ENCODE data around the gene METTL17.
A peak's percentile ranks its signal among the peaks of the same experiment; 100 is the strongest.
"Not testable (repeated sequence)": the region's sequence is repeated elsewhere in the genome, so short reads cannot be mapped to it uniquely, and the experiment has no call there.

METTL17 gene

DNA sequence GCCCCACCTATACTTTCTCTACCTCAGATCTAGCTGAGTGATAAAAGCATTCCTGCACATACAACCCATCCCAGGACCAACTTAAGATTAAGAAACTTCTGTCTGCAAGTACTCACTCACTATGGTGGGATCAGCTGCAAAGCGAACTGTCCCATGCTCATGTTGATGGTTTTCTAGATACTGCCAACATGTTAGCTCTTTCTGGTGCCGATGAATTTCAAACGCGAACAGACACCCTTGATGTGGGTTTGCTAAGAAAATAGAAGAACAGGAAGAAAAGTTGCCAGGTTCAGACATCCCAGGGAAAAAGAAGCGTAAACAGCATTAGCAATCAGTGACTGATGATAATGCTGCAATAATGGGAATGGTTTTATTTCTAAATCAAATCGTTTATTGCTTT lies 7.8 kb downstream of the METTL17 start:
- no peak for DNase-seq

DNA sequence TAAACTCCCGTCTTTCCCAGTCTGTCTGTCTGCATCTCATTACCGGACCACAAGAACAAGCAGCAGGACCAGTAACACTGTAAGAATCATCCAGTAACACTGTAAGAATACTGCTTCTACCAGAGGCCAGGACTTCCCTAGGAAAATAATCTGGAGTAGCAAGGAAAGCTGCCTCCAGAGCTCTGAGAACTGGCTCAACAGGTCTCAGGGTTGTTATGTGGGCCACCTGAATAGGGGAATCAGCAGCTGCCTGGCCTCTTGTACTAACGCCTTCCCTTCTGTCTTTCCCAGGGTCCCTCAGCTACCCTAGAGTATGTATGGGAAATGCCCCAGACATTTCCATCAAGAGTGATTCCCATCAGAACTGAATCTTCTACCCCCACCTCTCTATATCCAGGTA lies 8.4 kb downstream of the METTL17 start:
- DNase-seq, result no peak

DNA sequence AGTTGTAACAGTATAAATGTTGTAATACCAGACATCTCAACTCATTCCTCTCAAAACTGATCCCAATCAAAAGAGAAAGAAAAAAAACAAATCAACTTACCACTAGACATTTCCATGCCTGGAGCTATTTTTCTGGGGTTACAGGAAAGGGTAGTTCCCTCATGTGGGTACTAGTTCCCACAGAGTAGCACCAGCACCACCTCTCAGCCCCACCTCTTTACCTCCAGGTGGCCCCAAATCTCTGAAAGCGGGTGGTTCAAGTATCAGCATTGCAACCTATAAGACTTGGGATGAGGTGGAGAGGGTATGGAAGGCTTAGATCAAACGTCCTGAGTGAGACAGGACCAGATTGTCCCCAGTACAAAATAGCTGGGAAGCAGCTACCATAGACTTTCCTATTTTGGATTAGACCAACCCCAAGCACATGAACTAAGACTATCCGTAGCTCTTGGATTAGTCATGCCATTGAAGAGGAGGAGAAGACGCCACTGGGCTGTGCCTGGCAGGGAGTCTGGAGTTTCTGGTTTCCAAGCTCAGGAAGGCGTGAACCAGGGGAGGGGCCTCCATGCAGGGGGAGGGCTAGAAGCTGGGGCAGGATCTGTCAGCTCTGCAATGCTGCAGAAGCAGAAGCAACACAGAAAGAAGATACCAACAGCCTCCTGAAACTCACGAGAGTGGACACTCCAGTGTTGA lies 9.0 kb downstream of the METTL17 start, which contains the start of gene SLC39A2:
Gene SLC39A2, plus strand, starts transcription at position 620 of the 693 bp plus-strand sequence. CDS start 154 bp downstream, outside the sequence.
- DNase-seq, result no peak

DNA sequence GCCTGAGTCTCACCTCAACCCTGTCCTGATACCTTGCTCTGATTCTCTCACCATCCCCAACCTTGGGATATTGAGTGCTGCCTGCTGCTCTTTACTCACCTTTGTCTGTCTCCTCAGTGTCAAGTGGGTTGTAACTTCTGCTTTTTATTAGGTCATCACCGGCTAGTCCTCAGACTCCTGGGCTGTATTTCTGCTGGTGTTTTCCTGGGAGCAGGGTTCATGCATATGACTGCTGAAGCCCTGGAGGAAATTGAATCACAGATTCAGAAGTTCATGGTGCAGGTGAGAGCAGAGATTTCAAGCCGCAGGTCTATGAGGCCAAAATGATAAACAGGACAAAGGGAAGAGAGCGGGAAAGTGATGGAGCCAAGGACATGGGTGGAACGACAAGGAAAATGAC lies 9.8 kb downstream of the METTL17 start:
- DNase-seq, result no peak

DNA sequence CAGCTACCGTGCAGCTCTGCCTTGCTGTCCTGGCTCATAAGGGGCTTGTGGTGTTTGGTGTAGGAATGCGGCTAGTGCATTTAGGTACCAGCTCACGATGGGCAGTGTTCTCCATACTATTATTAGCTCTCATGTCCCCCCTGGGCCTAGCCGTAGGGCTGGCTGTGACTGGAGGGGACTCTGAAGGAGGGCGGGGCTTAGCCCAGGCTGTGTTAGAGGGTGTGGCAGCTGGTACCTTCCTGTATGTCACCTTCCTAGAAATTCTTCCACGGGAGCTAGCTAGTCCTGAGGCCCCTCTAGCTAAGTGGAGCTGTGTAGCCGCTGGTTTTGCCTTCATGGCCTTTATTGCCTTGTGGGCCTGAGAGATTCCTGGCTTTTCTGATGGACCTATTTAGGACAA lies 11.4 kb downstream of the METTL17 start:
- DNase-seq, result no peak

DNA sequence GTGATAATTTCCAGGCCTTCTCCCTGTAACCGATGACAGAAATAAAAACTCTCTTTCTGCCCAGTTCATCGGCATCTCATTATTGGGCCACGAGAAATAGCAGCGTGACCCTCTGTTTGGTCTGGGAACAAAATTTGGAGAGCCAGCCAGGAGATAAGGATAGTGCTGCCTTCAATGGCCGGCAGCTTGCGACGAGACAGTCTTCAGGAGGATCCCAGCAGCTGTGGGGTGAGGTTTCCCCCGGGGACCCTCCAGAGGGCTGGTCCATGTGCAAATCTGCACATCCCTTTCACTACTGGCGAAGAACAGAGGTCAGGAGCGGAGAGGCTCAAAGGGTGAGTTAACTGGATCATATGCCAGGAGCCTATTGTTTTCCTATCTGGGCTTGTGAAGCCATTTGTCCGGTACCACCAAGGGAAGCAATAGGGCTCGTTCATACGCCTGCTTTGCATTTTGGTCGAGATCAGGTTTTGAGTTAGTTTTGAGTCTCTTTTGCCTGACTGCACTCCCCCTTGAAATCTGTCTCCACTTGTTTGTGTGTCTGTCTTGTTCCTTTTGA lies 14.1 kb downstream of the METTL17 start:
- DNase-seq, result no peak

DNA sequence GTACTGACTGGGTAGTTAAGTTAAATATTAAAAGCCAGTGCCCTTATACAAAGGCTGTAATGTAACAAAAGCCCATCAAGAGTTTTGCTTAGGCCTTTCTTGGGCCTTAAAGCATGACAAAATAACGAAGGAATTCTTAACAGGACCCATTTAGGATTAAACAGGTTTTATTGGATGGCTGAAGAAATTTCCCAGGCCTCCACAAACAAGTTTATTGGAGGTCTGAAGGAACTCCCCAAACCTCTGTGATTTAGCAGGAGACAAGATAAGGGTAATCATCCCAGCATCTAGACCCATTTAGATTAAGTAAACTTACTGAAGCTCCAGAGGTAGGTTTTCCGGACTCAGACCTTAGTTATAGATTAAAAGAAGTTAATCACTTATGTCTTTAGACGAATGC lies 19.9 kb downstream of the METTL17 start:
- DNase-seq, result not testable (repeated sequence)

DNA sequence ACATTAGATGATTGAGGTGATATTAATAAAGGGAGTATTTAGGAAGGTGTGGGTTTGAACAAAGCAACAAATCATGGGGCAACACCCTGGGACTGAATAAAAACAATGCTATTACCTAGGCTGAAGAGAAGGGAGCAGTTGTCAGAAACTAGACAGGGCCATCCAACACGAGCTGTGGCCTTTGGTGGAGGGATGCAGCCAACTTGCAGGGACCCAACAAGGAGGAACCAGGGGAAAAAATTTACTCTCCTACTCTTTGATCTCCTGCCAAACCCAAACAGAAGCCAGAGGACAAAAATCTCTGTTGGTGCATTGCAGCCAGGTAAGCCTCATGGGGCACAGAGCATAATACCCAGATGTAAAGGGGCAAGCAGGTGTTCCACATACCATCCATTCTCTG lies 21.4 kb downstream of the METTL17 start:
- no peak for DNase-seq

DNA sequence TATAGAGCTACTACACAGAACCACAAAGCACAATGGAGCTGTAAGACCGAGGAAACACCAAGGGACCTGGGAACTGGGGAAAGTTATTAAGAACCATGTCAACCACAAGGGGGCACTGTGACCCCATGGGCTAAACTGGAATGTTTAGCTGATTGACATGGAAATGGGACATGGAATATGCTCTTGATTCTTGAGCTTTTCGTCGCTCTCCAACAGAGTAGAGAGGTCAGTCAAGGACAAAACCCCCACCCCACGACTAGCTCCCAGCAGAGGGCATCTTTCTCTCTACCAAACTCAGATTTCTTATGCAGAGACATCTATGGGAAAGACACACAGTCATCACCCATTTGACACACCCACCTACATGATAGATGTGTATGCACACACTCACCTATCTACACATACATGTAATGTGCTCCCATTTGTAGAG lies 25.0 kb downstream of the METTL17 start:
- DNase-seq, result peak; percentile 83

DNA sequence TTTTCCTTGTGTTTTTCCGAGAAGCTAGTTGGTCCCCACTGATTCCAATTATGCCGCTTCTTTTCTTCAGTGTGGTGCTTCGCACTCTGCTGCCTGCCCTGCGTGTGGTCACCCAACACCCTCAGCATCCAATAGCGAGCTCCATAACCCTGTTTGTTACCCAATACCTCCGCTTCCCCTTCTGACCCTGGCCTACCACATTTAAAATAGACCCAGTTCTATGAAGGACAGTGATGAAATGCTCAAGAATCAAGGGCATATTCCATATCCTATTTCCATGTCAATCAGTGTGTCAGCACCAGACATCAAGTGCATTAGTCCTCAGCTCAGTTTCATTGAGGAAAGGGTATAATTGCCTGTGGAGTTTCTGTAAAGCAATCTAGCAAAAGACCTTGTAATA lies 25.5 kb downstream of the METTL17 start:
- no peak for DNase-seq

DNA sequence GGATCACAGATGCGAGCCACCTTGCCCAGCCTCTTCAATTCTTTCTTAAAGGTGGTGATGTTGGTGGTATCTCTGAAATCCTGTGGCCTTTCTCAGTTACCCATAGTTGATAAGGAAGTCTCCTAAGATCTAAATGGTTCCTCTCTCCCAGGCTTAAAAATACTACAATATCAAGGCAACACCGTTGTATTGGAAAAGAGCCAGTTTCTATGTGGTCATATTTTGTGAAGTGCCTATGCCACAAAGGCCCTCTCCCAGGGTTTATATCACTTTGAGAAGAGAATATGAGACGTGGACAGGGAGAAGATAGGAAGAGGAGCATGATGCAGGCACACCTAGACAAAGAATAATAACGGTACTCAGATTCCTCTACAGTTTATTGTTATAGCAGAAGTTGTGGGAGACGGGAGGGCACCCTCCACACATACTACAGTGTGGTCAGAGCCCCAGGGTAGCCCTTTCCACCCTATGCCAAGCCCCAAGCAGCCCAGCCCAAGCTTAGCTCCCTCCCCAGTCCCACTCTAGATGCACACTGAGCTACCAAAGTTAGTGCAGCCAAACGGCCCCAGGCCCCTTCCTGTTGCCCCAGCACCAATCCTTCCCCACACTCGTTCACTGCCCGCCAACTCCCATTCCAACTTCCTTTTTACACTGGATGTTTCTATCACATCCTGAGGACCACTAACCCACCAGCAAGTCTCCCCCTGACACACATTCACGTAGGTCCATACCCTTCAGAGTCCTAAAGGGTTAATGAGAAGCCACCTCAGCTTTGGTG lies 26.8 kb downstream of the METTL17 start:
- no peak for DNase-seq

DNA sequence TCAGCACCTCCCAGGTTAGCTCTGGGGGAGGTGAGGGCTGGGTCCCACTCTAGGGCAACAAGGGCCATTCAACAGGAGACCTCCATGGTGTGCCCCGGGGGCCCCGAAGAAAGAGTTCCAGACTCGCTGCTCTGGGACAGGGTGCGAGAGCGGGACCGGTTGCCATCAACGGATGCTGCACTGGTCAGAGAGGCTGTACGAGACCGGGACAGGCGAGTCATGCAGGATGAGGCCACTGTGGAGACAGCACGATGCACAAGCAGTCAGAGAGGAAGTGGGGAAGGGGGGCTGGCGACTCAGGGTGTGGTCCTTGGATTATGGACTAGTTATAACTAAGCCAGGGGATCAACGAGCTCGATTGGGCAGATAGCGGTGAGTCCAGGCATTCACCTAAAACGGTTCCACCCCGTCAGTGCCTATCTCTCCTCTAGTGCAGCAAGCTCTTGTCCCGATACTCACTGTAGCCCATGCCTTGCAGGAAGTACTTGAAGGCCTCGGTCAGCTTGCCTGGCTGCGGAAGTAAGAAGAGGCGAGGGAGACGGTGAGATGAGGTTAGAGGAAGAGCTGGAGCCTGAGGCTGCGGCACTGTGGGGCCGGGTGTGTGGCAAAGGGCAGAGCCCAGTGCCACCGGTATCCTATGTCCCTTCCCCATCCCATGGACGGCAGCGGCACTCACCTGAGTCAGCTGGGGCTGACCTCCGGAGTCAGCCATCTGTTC lies 27.9 kb downstream of the METTL17 start:
- no peak for DNase-seq

DNA sequence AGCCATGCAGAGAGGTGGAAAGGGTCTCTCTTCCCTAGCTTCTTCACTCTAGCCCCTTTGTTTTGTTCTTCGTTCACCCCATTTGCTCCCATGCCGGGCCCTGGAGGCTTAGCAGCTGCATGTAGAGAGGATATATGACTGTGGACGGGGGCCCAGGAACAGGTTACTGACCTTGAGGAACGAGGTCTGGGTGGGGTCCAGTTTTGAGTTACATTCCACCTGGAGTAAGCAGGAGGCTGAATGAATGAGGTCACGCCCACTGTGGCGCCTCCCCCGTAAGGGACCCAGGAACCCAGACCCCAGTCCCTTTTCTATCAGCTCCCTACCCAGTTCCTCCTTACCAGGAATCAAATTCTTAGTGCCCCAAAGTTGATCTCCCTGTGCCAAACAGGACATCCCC lies 28.5 kb downstream of the METTL17 start:
- no peak for DNase-seq

DNA sequence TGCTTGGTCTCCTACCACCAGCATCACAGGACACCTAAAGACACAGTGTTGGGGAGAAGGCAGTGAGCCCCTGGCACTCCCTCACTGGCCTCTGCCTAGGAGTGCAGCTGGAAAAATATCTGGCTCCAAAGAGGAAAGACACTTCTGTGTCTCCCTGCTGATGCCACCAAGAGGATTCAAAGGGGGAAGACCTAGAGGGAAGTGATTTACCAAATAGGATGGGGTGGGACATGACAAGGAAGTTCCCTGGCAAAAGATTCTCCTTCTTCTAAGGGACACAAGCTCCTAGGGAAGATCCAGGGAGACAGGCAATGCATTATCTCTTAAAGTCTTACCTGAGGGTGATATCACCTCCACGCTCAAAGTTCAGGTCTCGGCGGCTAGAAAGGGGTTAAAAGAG lies 29.0 kb downstream of the METTL17 start:
- DNase-seq, result no peak

DNA sequence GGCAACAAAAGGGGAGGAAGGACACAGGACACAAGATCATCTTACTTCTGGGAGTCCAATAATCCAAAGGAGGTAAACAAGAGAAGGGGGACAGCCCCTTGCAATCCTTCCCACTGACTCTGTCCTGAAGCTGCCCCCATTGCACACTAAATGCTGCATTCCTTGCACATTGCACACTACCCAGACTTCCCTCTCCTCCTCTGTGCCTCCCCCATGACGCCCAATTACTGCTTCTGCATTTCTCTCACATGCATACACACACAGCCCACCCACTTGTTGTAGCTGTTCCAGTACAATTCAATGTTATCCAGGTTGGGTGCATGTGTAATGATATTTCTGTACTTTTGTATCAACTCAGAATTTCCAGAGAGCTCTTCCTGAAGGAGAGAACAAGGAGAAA lies 29.6 kb downstream of the METTL17 start:
- no peak for DNase-seq

DNA sequence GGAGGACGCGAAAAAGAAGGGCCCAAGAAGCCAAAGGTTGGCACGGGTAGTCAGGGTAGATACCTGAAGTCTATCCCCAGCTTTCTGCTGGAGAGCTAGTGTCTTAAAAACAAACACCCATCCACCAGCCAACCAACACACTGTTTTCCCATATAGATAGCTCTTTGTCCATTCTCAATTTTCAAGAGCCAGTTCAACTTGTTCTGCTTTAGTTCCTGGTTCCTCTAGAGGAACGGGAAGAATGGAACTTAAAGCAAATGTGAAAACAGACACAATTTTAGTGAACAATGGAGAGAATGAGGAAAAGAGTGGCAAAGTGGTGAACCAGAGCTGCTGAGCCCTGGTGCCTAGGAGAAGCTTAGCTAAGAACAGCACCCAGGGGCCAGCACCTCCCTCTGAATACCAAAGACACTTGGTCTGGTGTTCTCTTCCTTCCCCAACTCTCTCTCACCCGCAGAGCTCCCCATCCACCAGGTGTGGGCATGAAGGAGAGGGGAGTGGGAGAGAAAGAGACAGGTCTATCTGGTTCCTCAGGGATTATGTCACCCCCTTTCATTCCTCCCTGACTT lies 31.3 kb downstream of the METTL17 start:
- DNase-seq, result no peak

DNA sequence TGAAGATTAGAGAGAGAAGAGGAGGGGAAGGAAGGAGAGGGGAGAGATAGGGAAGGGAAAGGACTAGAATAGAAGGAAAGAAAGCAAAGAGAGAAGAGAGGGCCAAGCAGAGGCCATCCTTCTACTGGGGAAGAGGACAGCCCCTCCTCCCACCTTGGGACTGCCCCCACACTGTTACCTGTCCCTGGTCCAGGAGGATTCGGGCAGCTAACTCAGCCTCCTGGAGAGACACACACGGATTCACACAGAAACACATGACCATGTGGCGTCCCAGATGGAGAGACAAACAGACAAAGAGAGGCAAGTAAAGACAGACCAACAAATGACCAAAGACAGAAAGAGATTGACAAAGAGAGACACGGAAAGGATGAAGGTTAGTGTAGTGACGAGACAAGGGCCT lies 32.9 kb downstream of the METTL17 start:
- no peak for DNase-seq

DNA sequence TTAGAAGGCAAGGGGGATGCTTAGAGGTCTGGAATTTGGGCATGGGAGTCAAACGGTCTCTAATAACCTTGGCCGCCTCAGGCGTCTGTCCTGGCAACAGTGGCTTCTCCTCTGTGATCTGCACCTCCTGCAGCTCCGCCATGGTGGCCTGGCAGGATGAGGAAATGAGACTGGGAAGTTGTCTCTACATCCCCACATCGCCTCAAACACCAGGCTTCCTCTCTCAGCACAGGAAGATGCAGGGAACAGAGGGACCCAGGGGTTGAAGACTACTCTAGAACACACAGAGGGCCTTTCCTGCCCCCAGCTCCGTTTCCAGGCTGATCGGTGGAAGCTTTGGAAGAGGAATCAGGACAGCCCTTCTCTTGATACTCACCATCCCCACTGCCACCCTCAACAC lies 33.4 kb downstream of the METTL17 start:
- DNase-seq, result no peak

DNA sequence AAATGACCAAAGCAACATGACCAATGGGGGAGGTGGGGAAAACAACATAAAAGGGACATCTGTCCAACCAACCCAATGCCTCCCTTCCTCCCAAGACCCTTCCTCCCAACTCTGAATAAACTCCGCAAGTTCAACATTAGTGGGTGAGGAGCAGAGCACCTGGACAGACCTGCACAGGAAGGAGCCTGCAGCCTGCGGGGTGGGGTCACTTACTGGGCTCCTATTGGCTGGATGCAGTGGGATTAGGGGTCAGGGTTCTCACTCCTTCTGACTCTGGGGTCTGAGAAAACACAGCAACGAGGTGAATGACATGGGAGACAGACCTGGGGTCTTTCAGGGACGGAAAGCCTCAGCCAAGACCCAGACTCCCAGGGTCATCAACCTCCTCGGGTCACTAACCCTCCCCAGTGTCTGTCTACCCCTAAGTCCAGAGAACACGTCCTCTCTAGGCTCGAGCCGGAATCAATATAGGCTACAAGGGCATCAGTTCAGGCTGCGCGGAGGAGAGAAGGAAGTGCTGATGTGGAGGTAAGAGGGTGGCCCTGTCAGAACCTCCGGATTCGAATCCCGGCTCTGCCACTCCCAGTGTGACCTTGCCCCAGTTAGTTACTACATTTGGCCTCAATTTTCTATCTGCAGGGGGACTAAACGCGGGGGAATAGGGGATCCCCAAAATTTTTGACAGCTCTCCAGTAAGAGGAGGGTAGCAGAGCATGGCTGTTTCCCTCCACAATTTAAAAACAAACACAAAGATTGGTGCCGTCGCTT lies 34.2 kb downstream of the METTL17 start:
- no peak for DNase-seq

DNA sequence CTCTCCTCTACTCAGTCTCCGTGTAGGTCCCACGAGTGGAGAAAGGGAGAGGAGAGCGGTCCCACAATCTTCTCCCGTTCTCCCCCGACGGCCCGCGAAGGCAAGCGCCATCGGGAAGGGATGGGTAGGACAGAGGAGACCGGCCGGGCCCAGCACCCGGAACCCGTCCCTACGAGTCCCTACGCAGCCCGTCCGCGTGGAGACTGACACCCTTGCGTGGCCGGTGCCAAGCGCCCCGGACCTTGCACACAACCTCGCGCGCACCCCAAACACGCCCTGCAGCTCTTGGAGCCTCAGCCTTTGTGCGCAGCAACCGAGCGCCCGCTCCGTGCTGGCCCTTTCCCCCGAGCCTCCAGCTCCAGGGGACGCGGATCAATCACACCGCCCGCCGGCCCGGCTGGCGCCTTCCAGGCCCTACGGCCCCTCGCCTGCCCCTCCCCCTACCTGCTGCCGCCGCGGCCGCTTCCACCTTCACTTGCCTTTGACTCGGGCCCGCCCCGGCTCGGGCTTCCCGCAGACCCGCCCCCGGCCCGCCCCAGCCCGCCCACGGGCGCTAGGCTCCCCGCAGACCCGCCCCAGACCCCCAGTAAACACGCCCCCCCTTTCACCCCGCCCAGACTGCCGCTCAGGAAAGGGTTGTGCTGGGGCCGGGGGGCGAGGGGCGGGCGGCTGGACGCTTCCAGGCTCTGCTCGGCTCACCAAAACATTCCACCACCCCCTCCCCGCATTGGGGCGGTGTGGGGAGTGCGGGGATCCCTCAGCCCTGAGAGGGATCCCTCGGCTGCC lies 35.0 kb downstream of the METTL17 start, which contains the start of gene NDRG2:
Gene NDRG2, minus strand, starts transcription at position 477 of the 786 bp plus-strand sequence. CDS start 1,746 bp downstream, outside the sequence.
- peak; percentile 42 for DNase-seq
